GM21390 (cell line): Measurements from ENCODE around the gene LMX1A.

Experiments used
- ATAC-seq: cut with Tn5 transposase; IDR thresholded peaks from one replicate; pipeline ENCODE4 v1.9.1; 2021; ENCODE audit not compliant: unreplicated experiment

The LMX1A gene

GRCh38 chr1:165325460-165326203 is 30.9 kb downstream of the LMX1A start:
- ATAC-seq: no peak

GRCh38 chr1:165324050-165324449 is 32.5 kb downstream of the LMX1A start:
- no peak for ATAC-seq

- ATAC-seq: no peak
Observed at GRCh38 chr1:165317612-165318011, 38.9 kb downstream of the LMX1A start.

- ATAC-seq: no peak
Observed at GRCh38 chr1:165316153-165316772, 40.3 kb downstream of the LMX1A start.

- no peak for ATAC-seq
Observed at GRCh38 chr1:165315481-165315880, 41.0 kb downstream of the LMX1A start.

GRCh38 chr1:165313903-165314302 is 42.6 kb downstream of the LMX1A start:
- no peak for ATAC-seq

- ATAC-seq: no peak
Observed at GRCh38 chr1:165312591-165312990, 43.9 kb downstream of the LMX1A start.

- no peak for ATAC-seq
Observed at GRCh38 chr1:165306543-165307434, 49.7 kb downstream of the LMX1A start.

- no peak for ATAC-seq
Observed at GRCh38 chr1:165303386-165303785, 53.1 kb downstream of the LMX1A start.

GRCh38 chr1:165300400-165300903 is 56.1 kb downstream of the LMX1A start:
- no peak for ATAC-seq

- ATAC-seq: no peak
Observed at GRCh38 chr1:165298203-165298820, 58.2 kb downstream of the LMX1A start.

- no peak for ATAC-seq
Observed at GRCh38 chr1:165296205-165296604, 60.3 kb downstream of the LMX1A start.

- ATAC-seq: no peak
Observed at GRCh38 chr1:165290148-165290547, 66.4 kb downstream of the LMX1A start.

- no peak for ATAC-seq
Observed at GRCh38 chr1:165289556-165289955, 67.0 kb downstream of the LMX1A start.

GRCh38 chr1:165288350-165289120 is 68.0 kb downstream of the LMX1A start:
- ATAC-seq: no peak

GRCh38 chr1:165287781-165288180 is 68.7 kb downstream of the LMX1A start:
- no peak for ATAC-seq

- ATAC-seq: no peak
Observed at GRCh38 chr1:165287329-165287728, 69.2 kb downstream of the LMX1A start.

GRCh38 chr1:165284454-165284853 is 72.1 kb downstream of the LMX1A start:
- no peak for ATAC-seq

GRCh38 chr1:165281207-165281901 is 75.2 kb downstream of the LMX1A start:
- ATAC-seq: no peak

- ATAC-seq: no peak
Observed at GRCh38 chr1:165279882-165280281, 76.6 kb downstream of the LMX1A start.
